ENCODE data around the gene TWNK.
"Not testable (repeated sequence)": the region's sequence is repeated elsewhere in the genome, so short reads cannot be mapped to it uniquely, and the experiment has no call there.

Gene TWNK

DNA sequence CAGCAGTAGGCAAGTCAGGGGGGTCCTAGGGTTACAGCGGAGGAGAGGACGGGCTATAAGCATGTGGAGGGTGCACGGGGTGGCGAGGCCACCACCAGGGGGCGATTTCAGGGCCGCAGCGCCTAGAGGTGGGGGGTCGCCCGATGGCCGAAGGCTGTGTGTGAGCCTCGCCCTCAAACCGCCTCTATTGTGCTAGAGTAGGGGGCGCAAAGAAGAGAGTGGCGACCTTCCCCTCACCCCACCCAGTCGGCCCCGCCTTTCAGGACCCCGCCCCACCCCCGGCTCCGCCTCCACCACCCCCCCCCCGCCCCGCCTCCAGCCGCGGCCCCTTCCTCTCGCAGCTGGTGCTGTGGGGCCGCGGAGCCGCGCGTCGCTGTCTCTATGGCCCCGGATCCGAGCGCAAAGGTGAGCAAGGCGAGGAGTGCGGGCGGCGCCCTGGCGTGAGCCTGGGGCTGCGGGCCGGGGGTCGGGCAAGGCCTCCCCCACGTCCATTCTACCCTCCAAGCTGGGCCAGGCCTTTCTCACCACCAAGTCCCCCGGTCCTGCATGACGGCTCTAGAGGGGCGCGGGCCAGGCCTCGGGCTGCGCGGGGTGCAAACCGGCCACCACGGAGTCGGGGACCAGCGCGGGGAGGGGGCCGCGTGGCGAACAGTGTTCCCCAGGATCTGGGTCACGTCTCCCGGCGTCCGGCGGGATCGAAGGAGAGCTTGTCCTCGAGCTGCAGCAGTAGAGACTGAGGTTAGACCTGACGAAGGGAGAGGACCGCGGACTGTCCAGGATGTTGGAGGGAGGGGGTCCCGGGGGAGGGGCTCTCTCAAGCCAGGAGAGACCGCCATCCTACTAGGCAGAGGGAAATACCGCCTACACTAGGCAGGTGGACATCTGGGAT lies 17.9 kb upstream of the TWNK start, which contains the start of gene SEMA4G:
Gene SEMA4G (plus strand): TSS at position 318 of the 889 bp plus-strand sequence. CDS start 3,409 bp downstream, outside the sequence.
- TF ChIP-seq, protein P1, sequence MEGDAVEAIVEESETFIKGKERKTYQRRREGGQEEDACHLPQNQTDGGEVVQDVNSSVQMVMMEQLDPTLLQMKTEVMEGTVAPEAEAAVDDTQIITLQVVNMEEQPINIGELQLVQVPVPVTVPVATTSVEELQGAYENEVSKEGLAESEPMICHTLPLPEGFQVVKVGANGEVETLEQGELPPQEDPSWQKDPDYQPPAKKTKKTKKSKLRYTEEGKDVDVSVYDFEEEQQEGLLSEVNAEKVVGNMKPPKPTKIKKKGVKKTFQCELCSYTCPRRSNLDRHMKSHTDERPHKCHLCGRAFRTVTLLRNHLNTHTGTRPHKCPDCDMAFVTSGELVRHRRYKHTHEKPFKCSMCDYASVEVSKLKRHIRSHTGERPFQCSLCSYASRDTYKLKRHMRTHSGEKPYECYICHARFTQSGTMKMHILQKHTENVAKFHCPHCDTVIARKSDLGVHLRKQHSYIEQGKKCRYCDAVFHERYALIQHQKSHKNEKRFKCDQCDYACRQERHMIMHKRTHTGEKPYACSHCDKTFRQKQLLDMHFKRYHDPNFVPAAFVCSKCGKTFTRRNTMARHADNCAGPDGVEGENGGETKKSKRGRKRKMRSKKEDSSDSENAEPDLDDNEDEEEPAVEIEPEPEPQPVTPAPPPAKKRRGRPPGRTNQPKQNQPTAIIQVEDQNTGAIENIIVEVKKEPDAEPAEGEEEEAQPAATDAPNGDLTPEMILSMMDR (conservative IDR thresholded peaks at IDR 0.05): peak; percentile 40
- no peak for TF ChIP-seq ZFX (IDR thresholded peaks at IDR 0.05)
- H3K27ac ChIP-seq: no peak within 1 kb of the TSS

DNA sequence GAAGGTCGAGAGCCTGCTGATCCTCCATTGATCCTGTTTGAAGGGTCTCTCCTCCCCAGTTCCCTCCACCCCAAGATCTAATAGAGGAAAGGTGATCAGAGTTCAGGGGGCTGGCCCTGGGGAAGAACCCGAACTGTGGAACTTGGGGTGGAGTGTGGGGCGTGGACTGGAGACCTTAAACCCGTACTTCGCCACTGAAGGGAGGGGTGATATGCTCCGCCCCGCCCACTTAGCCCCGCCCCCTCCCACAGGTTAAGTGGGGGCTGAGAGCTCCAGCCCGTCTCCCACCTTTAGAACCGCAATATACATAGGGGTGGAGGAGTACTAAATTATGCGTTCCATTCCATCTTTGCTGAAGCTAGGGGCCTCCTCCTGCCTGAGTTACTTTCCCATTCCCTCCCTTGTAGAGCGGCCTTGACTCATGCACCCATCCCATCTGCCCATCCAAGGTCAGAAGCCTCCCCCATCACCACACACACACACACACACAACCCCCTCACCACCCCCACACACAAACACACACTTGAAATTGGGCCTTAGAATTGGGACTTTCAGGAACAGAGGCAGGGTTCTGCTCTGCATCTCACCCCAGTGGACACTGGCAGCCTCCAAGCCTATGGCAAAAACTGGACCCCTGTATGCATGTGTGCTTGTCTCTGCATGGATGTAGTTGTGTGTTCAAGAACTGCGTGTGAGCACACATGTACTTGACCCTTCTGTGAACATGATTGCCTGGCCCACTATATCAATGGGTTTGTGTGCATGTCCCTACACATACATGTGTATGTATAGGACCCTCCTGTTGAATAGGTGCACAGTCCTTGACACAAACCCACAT lies 17.0 kb upstream of the TWNK start:
- H3K27ac ChIP-seq: no peak overlapping the region
- TF ChIP-seq, protein P1 (conservative IDR thresholded peaks at IDR 0.05): no peak
- no peak for TF ChIP-seq ZFX (IDR thresholded peaks at IDR 0.05)

DNA sequence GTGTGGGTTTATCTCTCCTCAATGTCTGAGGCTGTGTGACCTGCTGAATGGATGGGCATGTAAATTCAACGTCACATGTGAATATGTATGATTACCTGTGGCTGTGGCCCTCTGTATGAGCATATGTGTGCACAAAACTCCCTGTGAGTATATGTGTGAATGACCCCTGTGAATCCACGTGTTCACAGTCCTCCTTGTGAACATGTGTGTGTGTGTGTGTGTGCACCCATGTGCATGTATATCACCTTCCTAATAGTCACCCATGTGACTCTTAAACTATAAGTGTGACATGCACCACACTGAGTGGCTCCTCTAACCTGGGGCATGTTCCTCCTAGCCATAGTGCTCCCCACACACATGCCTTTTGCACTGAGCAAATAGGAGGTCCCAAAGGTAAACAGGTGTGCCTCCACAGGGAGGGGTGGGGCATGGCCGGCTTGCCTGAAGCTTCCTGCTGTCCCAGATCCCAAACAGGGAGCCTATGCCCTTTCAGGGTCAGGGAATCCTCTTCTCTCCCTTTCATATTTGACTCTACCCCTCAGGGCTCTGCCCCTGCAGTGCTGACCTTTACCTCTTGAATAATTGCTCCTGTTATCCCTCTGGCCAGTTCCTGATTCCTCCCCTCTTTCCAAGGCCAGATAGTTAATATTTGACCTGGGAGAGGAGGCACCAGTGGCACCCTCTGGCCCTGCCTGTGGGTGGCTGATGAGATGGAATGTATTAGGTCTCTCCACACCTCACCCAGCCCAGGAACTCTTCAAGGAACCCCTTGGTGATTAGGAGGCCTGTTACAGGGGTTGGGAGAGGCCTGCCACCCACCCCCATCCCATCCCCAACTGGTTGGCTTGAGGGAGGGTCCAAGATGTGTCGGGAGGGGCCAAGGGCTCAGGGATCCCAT lies 16.2 kb upstream of the TWNK start:
- no peak overlapping the region for H3K27ac ChIP-seq
- TF ChIP-seq, protein P1 (conservative IDR thresholded peaks at IDR 0.05): no peak
- TF ChIP-seq ZFX (IDR thresholded peaks at IDR 0.05): no peak

DNA sequence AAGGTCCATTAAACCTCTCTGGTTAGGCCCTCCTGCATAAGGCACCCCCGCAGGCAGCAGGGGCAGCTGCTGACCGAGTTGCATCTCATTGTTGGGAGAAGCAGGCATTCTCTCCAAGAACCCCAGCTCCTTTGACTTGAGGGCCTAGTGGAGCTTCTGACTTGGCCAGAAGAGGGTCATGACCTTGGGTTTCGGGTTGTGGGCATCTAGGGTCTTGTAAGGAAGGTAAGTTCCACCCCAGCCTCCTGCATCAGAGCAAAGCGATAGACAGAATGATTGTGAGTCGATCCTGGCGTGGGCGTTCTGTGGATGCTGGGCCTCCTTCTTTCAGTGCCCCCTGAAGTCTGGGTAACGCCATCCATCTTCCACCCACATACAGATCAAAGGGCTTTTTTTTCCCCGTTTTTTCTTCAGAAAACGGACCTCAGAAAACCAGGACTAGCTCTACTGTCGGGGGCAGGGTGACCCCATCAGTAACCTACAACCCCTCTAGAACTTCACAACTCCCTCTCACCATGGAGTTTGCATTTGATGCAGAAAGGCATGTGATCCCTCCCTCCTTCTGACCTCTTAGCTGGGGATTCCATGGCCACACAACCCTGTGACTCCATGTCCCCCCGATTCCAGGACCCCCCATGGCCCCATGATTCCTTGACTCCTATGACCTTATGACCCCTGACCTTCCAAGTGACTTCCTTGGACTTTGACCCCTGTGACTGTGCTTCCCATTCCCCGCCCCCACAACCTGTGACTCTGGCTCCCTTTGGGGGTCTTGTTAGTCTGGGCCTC lies 15.0 kb upstream of the TWNK start:
- H3K27ac ChIP-seq: no peak overlapping the region
- TF ChIP-seq, protein P1 (conservative IDR thresholded peaks at IDR 0.05): no peak
- TF ChIP-seq ZFX (IDR thresholded peaks at IDR 0.05): no peak

DNA sequence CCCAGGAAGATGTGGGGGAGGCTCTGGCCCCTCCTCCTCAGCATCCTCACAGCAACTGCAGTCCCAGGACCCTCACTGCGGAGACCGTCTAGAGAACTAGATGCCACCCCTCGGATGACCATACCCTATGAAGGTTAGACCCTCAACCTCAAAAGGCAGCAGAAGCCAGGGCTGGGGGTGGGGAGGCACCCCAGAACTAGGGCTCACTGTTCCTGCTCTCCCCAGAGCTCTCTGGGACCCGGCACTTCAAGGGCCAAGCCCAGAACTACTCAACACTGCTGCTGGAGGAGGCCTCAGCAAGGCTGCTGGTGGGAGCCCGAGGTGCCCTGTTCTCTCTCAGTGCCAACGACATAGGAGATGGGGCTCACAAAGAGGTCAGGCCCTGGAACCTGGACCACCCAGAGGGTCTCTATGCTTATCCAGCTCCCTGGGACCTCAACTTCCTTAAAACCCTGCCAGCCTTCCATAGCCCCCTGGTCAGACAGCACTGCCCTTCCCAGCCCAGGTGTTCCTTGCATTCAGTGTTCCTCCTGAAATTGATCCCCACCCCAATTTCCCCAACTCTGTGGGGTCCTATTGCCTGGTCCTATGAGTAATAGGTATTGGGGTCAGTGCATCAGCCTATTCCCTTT lies 14.3 kb upstream of the TWNK start:
- H3K27ac ChIP-seq: no peak overlapping the region
- TF ChIP-seq, protein P1 (conservative IDR thresholded peaks at IDR 0.05): no peak
- no peak for TF ChIP-seq ZFX (IDR thresholded peaks at IDR 0.05)

DNA sequence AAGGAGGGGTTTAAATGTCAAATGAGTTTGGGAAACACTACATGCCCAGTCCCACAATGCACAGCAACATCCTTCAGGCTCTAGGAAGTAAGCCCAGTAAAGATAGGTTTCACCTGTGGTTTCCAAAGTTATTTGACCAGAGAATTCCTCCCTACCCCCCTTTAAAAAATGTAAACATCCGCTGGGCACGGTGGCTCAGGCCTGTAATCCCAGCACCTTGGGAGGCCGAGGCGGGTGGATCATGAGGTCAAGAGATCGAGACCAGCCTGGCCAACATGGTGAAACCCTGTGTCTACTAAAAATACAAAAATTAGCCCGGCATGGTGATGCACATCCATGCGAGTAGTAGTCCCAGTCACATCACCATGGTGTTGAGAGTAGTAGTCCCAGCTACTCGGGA lies 11.9 kb upstream of the TWNK start:
- not testable (repeated sequence) for H3K27ac ChIP-seq
